Measurements from ENCODE around the gene EPX.

EPX gene

GRCh38 chr17:58239987-58240386, 47.5 kb downstream of the EPX start:
- Histone ChIP-seq H3K4me1 (no peaks in the 10 kb centered on the region), H3K36me3 (ENCODE audit: control insufficient read depth, insufficient read depth, low read length) (no peaks in the 10 kb centered on the region), H3K9me3 (ENCODE audit: control insufficient read depth, low read length) (no peaks in the 10 kb centered on the region), H3K4me2 (ENCODE audit: low read length) (no peak overlapping the region), H3K27ac (no peak overlapping the region), H2AFZ (no peak overlapping the region), H3K4me3 (ENCODE audit: low read depth, low read length) (no peak overlapping the region), H3K79me2 (no peaks in the 10 kb centered on the region), H3K9ac (no peak overlapping the region), H3K27me3 (ENCODE audit: control insufficient read depth, insufficient read depth, low read length) (no peaks in the 10 kb centered on the region)
- TF ChIP-seq CTCF (IDR thresholded peaks at IDR 0.05): no peak

- Histone ChIP-seq H3K4me1 (no peaks in the 10 kb centered on the region), H3K27me3 (ENCODE audit: control insufficient read depth, insufficient read depth, low read length) (no peaks in the 10 kb centered on the region), H3K79me2 (no peaks in the 10 kb centered on the region), H3K9ac (no peak overlapping the region), H3K36me3 (ENCODE audit: control insufficient read depth, insufficient read depth, low read length) (no peaks in the 10 kb centered on the region), H3K4me2 (ENCODE audit: low read length) (no peak overlapping the region), H2AFZ (no peak overlapping the region), H3K27ac (no peak overlapping the region), H3K4me3 (ENCODE audit: low read depth, low read length) (no peak overlapping the region), H3K9me3 (ENCODE audit: control insufficient read depth, low read length) (no peaks in the 10 kb centered on the region)
- no peak for TF ChIP-seq CTCF (IDR thresholded peaks at IDR 0.05)
These were observed 49.8 kb downstream of the EPX start for GRCh38 chr17:58242171-58242784.

GRCh38 chr17:58244963-58245362, 52.4 kb downstream of the EPX start:
- H3K9ac ChIP-seq: no peak overlapping the region
- no peaks in the 10 kb centered on the region for H3K79me2 ChIP-seq
- no peak overlapping the region for H2AFZ ChIP-seq
- H3K4me1 ChIP-seq: peaks cover 8% of the 10 kb centered on the region
- no peak for TF ChIP-seq CTCF (IDR thresholded peaks at IDR 0.05)
- H3K27ac ChIP-seq: no peak overlapping the region
- no peak overlapping the region for H3K4me2 ChIP-seq (ENCODE audit: low read length)
- no peaks in the 10 kb centered on the region for H3K27me3 ChIP-seq (ENCODE audit: control insufficient read depth, insufficient read depth, low read length)
- no peaks in the 10 kb centered on the region for H3K9me3 ChIP-seq (ENCODE audit: control insufficient read depth, low read length)
- H3K4me3 ChIP-seq (ENCODE audit: low read depth, low read length): no peak overlapping the region
- no peaks in the 10 kb centered on the region for H3K36me3 ChIP-seq (ENCODE audit: control insufficient read depth, insufficient read depth, low read length)

GRCh38 chr17:58245428-58246103, 53.0 kb downstream of the EPX start:
- Histone ChIP-seq H3K4me1 (peaks cover 8% of the 10 kb centered on the region), H3K4me2 (ENCODE audit: low read length) (no peak overlapping the region), H3K9me3 (ENCODE audit: control insufficient read depth, low read length) (no peaks in the 10 kb centered on the region), H3K36me3 (ENCODE audit: control insufficient read depth, insufficient read depth, low read length) (no peaks in the 10 kb centered on the region), H3K79me2 (no peaks in the 10 kb centered on the region), H3K4me3 (ENCODE audit: low read depth, low read length) (no peak overlapping the region), H3K9ac (no peak overlapping the region), H3K27me3 (ENCODE audit: control insufficient read depth, insufficient read depth, low read length) (no peaks in the 10 kb centered on the region), H3K27ac (no peak overlapping the region), H2AFZ (no peak overlapping the region)
- no peak for TF ChIP-seq CTCF (IDR thresholded peaks at IDR 0.05)
